IMR-90 (cell line): ENCODE measurements around the gene TIGD7. TPM values are rescaled to one million over a fixed set of nuclear protein-coding genes. Genes with fewer than 3 reads are reported as not detected.

Experiments
- ATAC-seq: fragments of 200-7000 bp; cut with Tn5 transposase; 2 replicates; pipeline ENCODE4 v1.9.1; 2020; ENCODE audit warnings: low read depth, mild to moderate bottlenecking, moderate library complexity
- BruUV-seq: library from RNA; stranded (reverse); fragments of 400-500 nt; replicated peaks from 2 replicates; lab custom pipeline; 2021; lab: Mats Ljungman, UMichigan
- CTCF ChIA-PET: fragments of 300-600 bp; formaldehyde crosslinking; extraction: SDS; loops from one replicate; lab custom pipeline; 2021; ENCODE audit warnings: antibody characterized with exemption; lab: Yijun Ruan, JAX
- POLR2A ChIA-PET: fragments of 300-600 bp; sonication (Branson Sonifier 250); formaldehyde crosslinking; loops from one replicate; lab custom pipeline; 2022; ENCODE audit warnings: antibody characterized with exemption; ENCODE audit not compliant: unreplicated experiment; lab: Charles Lee
- DNase-seq: peaks from one replicate; pipeline ENCODE4 v3.0.0; 2013
- H2AFZ ChIP-seq: replicated peaks from 2 replicates; pipeline ENCODE3; 2013; ENCODE audit warnings: low read length, mild to moderate bottlenecking; ENCODE audit not compliant: poor library complexity
- H2AK5ac ChIP-seq: 2 replicates; pipeline ENCODE4 v1.6.1; 2013; ENCODE audit warnings: low read depth, low read length, inconsistent platforms
- H2AK9ac ChIP-seq: replicated peaks from 2 replicates; pipeline ENCODE3; 2013; ENCODE audit warnings: mild to moderate bottlenecking, low read depth, low read length, moderate library complexity; ENCODE audit not compliant: poor library complexity
- H2BK120ac ChIP-seq: 2 replicates; pipeline ENCODE4 v1.6.1; 2013; ENCODE audit warnings: low read depth, low read length, inconsistent platforms
- H2BK15ac ChIP-seq: 3 replicates; pipeline ENCODE4 v1.6.1; 2013; ENCODE audit warnings: low read depth, low read length, inconsistent platforms
- H2BK20ac ChIP-seq: 2 replicates; pipeline ENCODE4 v1.6.1; 2013; ENCODE audit warnings: low read depth, mild to moderate bottlenecking, inconsistent platforms, low read length, moderate library complexity
- H2BK5ac ChIP-seq: 2 replicates; pipeline ENCODE4 v1.6.1; 2013; ENCODE audit warnings: mild to moderate bottlenecking, low read depth, low read length, inconsistent platforms; ENCODE audit not compliant: poor library complexity, severe bottlenecking
- H3K14ac ChIP-seq: replicated peaks from 2 replicates; pipeline ENCODE4 v1.6.1; 2013; ENCODE audit warnings: low read depth, low read length, inconsistent platforms
- H3K18ac ChIP-seq: 2 replicates; pipeline ENCODE4 v1.6.1; 2013; ENCODE audit warnings: low read depth, low read length, control low read depth
- H3K23ac ChIP-seq: 2 replicates; pipeline ENCODE4 v1.6.1; 2013; ENCODE audit warnings: low read depth, low read length, inconsistent platforms
- H3K27ac ChIP-seq: 2 replicates; pipeline ENCODE4 v1.5.1; 2013; ENCODE audit warnings: mild to moderate bottlenecking, control low read depth, low read length; ENCODE audit not compliant: insufficient read depth
- H3K27me3 ChIP-seq: 2 replicates; pipeline ENCODE4 v1.6.1; 2013; ENCODE audit warnings: low read length; ENCODE audit not compliant: control insufficient read depth, insufficient read depth
- H3K36me3 ChIP-seq: 2 replicates; pipeline ENCODE4 v1.6.1; 2013; ENCODE audit warnings: low read length, mixed read lengths; ENCODE audit not compliant: control insufficient read depth, insufficient read depth
- H3K4ac ChIP-seq: 2 replicates; pipeline ENCODE4 v1.6.1; 2013; ENCODE audit warnings: low read depth, low read length, inconsistent platforms
- H3K4me1 ChIP-seq: 2 replicates; pipeline ENCODE4 v1.6.1; 2013; ENCODE audit warnings: low read length, mixed read lengths; ENCODE audit not compliant: control insufficient read depth, insufficient read depth
- H3K4me2 ChIP-seq: 2 replicates; pipeline ENCODE4 v1.6.1; 2013; ENCODE audit warnings: low read depth, mild to moderate bottlenecking, control low read depth, low read length, moderate library complexity
- H3K4me3 ChIP-seq: 2 replicates; pipeline ENCODE4 v1.5.1; 2013; ENCODE audit warnings: low read depth, mild to moderate bottlenecking, control low read depth, low read length, moderate library complexity; ENCODE audit not compliant: insufficient read depth
- H3K56ac ChIP-seq: 2 replicates; pipeline ENCODE4 v1.6.1; 2013; ENCODE audit warnings: low read length, inconsistent platforms; ENCODE audit not compliant: insufficient read depth; ENCODE audit errors: extremely low read depth
- H3K79me1 ChIP-seq, 2 experiments: 2 replicates each; pipeline ENCODE4 v1.6.1; 2013; ENCODE audit warnings: low read length in 2 of 2, inconsistent platforms in 1 of 2, low read depth in 1 of 2
- H3K9ac ChIP-seq: 2 replicates; pipeline ENCODE4 v1.6.1; 2013; ENCODE audit warnings: low read depth, low read length, control low read depth
- H3K9me1 ChIP-seq: 2 replicates; pipeline ENCODE4 v1.6.1; 2013; ENCODE audit warnings: low read length, inconsistent platforms; ENCODE audit not compliant: insufficient read depth
- H3K9me3 ChIP-seq: 2 replicates; pipeline ENCODE4 v1.6.1; 2013; ENCODE audit warnings: low read length; ENCODE audit not compliant: control insufficient read depth, insufficient read depth
- H4K20me1 ChIP-seq: 2 replicates; pipeline ENCODE4 v1.6.1; 2013; ENCODE audit warnings: low read length, inconsistent platforms; ENCODE audit not compliant: insufficient read depth
- H4K5ac ChIP-seq: 2 replicates; pipeline ENCODE4 v1.6.1; 2013; ENCODE audit warnings: mild to moderate bottlenecking, low read depth, low read length, control low read depth
- H4K8ac ChIP-seq, 2 experiments: 2 replicates each; pipeline ENCODE4 v1.6.1; 2013; ENCODE audit warnings: low read depth in 2 of 2, low read length in 2 of 2, control low read depth in 1 of 2, inconsistent platforms in 1 of 2
- H4K91ac ChIP-seq: 2 replicates; pipeline ENCODE4 v1.6.1; 2013; ENCODE audit warnings: low read depth, low read length, inconsistent platforms; ENCODE audit not compliant: insufficient read depth
- CTCF ChIP-seq: conservative IDR thresholded peaks from 2 replicates; pipeline ENCODE4 v1.5.1; 2012; ENCODE audit warnings: mild to moderate bottlenecking, low read depth, low read length, improper control_type of control experiment
- ELK1 ChIP-seq: fragments of 150-350 bp; IDR thresholded peaks from 2 replicates; pipeline ENCODE4 v1.6.1; 2016; ENCODE audit warnings: low read depth, mild to moderate bottlenecking, low read length, moderate library complexity, borderline replicate concordance
- FOS ChIP-seq: fragments of 150-350 bp; IDR thresholded peaks from 2 replicates; pipeline ENCODE4 v1.6.1; 2016; ENCODE audit warnings: low read depth, low read length
- MAFK ChIP-seq: IDR thresholded peaks from 2 replicates; pipeline ENCODE4 v1.6.1; 2012; ENCODE audit warnings: low read depth, low read length, improper control_type of control experiment
- MAZ ChIP-seq: IDR thresholded peaks from 2 replicates; pipeline ENCODE4 v1.6.1; 2012; ENCODE audit warnings: low read depth, mild to moderate bottlenecking, low read length, improper control_type of control experiment, moderate library complexity, borderline replicate concordance
- MXI1 ChIP-seq: IDR thresholded peaks from 2 replicates; pipeline ENCODE4 v1.6.1; 2012; ENCODE audit warnings: low read depth, mild to moderate bottlenecking, low read length, moderate library complexity, borderline replicate concordance
- POLR2A ChIP-seq: IDR thresholded peaks from 2 replicates; pipeline ENCODE4 v1.6.1; 2012; ENCODE audit warnings: mild to moderate bottlenecking, low read depth, low read length
- RAD21 ChIP-seq: IDR thresholded peaks from 2 replicates; pipeline ENCODE4 v1.6.1; 2012; ENCODE audit warnings: low read length, improper control_type of control experiment
- RCOR1 ChIP-seq: IDR thresholded peaks from 2 replicates; pipeline ENCODE4 v1.6.1; 2012; ENCODE audit warnings: mild to moderate bottlenecking, low read length, improper control_type of control experiment; ENCODE audit not compliant: insufficient replicate concordance
- RFX5 ChIP-seq: IDR thresholded peaks from 2 replicates; pipeline ENCODE4 v1.8.0; 2012; ENCODE audit warnings: low read depth, mild to moderate bottlenecking, low read length, moderate library complexity
- SMC3 ChIP-seq: fragments of 150-350 bp; IDR thresholded peaks from 2 replicates; pipeline ENCODE4 v1.6.1; 2016; ENCODE audit warnings: low read depth, mild to moderate bottlenecking, antibody characterized with exemption, low read length, moderate library complexity
- USF2 ChIP-seq: fragments of 150-350 bp; IDR thresholded peaks from 2 replicates; pipeline ENCODE4 v1.6.1; 2017; ENCODE audit warnings: mild to moderate bottlenecking, antibody characterized with exemption, low read length, low read depth
- WGBS, 2 experiments: methylation state at CpG; one replicate each; pipeline versions ENCODE4 v1.1.5 to v1.1.7; 2013; ENCODE audit warnings: missing lambda C conversion rate in 2 of 2; ENCODE audit not compliant: insufficient read length in 1 of 2; ENCODE audit errors: extremely low coverage in 2 of 2; 5-methylcytosine and 5-hydroxymethylcytosine counted together
- dilution Hi-C: fragments of 300-500 bp; cut with HindIII; formaldehyde crosslinking; loops from one replicate; pipeline ENCODE4 v1.14.3; 2018; ENCODE audit warnings: low sequenced_read_pairs; ENCODE audit not compliant: unreplicated experiment
- in situ Hi-C: fragments of 300-500 bp; cut with MboI; formaldehyde crosslinking; loops from 3 replicates; pipeline ENCODE4 v1.14.3; 2019; ENCODE audit warnings: low sequenced_read_pairs, inconsistent platforms, mixed read lengths
- intact Hi-C: fragments of 100-400 bp; cut with micrococcal nuclease; formaldehyde crosslinking; loops from 2 replicates; pipeline ENCODE4 v1.10.0; 2022
- polyA plus RNA-seq, 3 experiments: library from polyadenylated mRNA; depleted of rRNA; stranded (reverse); fragments of >200 nt; gene quantifications; 2 replicates each; pipeline ENCODE4 v1.2.3, GENCODE V29; 2012; ENCODE audit warnings: low replicate concordance in 1 of 3
- total RNA-seq: library from RNA; depleted of rRNA; stranded (reverse); fragments of >200 nt; gene quantifications from 2 replicates; pipeline ENCODE4 v1.2.3, GENCODE V29; 2012

TIGD7 gene
- total and polyA plus RNA-seq, 2 of the 4 experiments (the other 2 are of a cell fraction): 2.5 to 2.7 TPM

- H3K23ac ChIP-seq: peak overlapping the region; percentile 53
- peak overlapping the region; percentile 64 to 94 for H4K8ac ChIP-seq
- no peaks in the 10 kb centered on the region for H4K20me1 ChIP-seq
- H3K27ac ChIP-seq: peak overlapping the region; percentile 58
- H3K79me1 ChIP-seq: peaks cover 0 to 5% of the 10 kb centered on the region in 2 experiments; a peak in 2 of 4 replicates
- H3K9me3 ChIP-seq: no peaks in the 10 kb centered on the region
- H3K4me1 ChIP-seq: 0 out of 2 replicates have a peak, but pooled peaks cover 2% of the 10 kb centered on the region
- ATAC-seq (peak; percentile 98), DNase-seq (peak; percentile 96)
- POLR2A ChIA-PET: interaction anchor here (0.6 kb wide), 1 partner anchor 355 kb away, joined by 3 read pairs; no protein-coding TSS in a partner anchor
- peak overlapping the region; percentile 10 for H4K91ac ChIP-seq
- peak overlapping the region; percentile 57 for H2BK5ac ChIP-seq
- in situ Hi-C loops: no loop called here
- 0 out of 2 replicates have a peak overlapping the region, but pooled peaks have one; percentile 16 for H2BK120ac ChIP-seq
- peak overlapping the region; percentile 91 for H2AK9ac ChIP-seq
- H3K4me2 ChIP-seq: peak overlapping the region; percentile 91
- H2AK5ac ChIP-seq: peak overlapping the region; percentile 25; the same call in 1 of the 2 replicates
- H3K9me1 ChIP-seq: no peaks in the 10 kb centered on the region; the same call in 1 of the 2 replicates
- CTCF ChIA-PET: interaction anchor here (1.1 kb wide), 1 partner anchor 14 kb away, joined by 4 read pairs; no protein-coding TSS in a partner anchor
- no peaks in the 10 kb centered on the region for H3K27me3 ChIP-seq
- H3K14ac ChIP-seq: peak overlapping the region; percentile 74
- peak overlapping the region; percentile 10; the same call in 1 of the 2 replicates for H3K18ac ChIP-seq
- intact Hi-C loops: loop anchor here (2.0 to 5.0 kb wide), 2 partner anchors 18 to 77 kb away; partner anchors contain the start of genes OR1F1 and ZNF263
- H4K5ac ChIP-seq: peak overlapping the region; percentile 79
- no peak overlapping the region for H2BK20ac ChIP-seq
- 0 out of 2 replicates have a peak overlapping the region, but pooled peaks have one; percentile 41 for H3K56ac ChIP-seq
- H3K4me3 ChIP-seq: peak overlapping the region; percentile 77
- H2AFZ ChIP-seq: peak overlapping the region; percentile 97
- dilution Hi-C loops: no loop called here
- WGBS, 2 experiments: 0% methylated on average over 33 of the region's 77 CpGs; no CpG with 5 or more reads in 1 of the 2 experiments
- H2BK15ac ChIP-seq: no peak overlapping the region
- BruUV-seq: no TSS peak
- no peaks in the 10 kb centered on the region for H3K36me3 ChIP-seq
- H3K4ac ChIP-seq: peak overlapping the region; percentile 86
- H3K9ac ChIP-seq: peak overlapping the region; percentile 65
- TF ChIP-seq USF2 (peak; percentile 70), SMC3 (peak; percentile 31), RAD21 (peak; percentile 25; the same call in 1 of the 2 replicates), RCOR1 (no peak), ELK1 (no peak), CTCF (peak; percentile 35), POLR2A (peak; percentile 55), FOS (no peak), MAFK (no peak), RFX5 (no peak), MXI1 (peak; percentile 84), MAZ (peak; percentile 66; the same call in 1 of the 2 replicates)
Measured at GRCh38 chr16:3264137-3265036, 40.8 kb downstream of the TIGD7 start.
